Fibroblast of skin of left biceps (primary cell): ENCODE measurements around the gene SLC41A3.
"Not testable (repeated sequence)": the region's sequence is repeated elsewhere in the genome, so short reads cannot be mapped to it uniquely, and the experiment has no call there.

Experiments used
- DNase-seq, 2 experiments: peaks; one replicate each; pipeline ENCODE4 v3.0.0-alpha.2; 2013; ENCODE audit warnings: low read depth in 2 of 2

Gene SLC41A3

DNA sequence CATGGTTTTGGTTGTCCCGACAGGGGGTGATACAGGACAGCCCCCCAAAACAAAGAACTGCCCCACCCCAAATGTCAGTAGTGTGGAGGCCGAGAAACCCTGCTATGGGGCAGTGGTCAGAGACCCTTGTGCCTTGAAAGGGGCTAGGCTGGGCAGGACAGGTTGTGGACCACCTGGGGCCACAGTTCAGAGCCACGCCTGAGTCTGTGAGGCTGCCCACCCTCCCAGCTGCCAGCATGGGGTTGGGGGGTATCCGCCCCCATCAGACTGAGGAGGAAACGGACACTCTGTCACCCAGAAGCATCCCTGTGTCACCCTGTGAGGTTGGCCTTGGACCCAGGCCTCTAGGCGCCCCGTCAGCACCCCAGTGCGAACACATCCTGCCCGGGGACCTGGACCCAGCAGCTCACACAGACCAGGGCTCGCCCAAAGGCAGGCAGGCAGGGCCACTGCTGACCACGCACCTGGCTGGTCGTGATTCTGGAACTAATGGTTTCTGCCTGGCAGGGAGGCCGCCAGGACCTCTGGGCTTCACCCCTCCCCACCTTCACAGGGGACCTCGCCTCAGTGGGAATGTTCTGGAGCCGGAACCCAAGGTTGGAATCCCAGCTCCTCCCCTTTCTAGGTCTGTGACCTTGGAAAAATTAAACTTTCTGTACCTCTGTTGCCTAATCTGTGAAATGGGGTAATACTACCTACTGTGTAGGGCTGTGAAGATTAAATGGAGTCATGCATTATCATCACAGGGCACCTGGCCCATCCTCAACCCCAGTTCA is 1.4 kb downstream of the SLC41A3 start:
- no peak for DNase-seq

DNA sequence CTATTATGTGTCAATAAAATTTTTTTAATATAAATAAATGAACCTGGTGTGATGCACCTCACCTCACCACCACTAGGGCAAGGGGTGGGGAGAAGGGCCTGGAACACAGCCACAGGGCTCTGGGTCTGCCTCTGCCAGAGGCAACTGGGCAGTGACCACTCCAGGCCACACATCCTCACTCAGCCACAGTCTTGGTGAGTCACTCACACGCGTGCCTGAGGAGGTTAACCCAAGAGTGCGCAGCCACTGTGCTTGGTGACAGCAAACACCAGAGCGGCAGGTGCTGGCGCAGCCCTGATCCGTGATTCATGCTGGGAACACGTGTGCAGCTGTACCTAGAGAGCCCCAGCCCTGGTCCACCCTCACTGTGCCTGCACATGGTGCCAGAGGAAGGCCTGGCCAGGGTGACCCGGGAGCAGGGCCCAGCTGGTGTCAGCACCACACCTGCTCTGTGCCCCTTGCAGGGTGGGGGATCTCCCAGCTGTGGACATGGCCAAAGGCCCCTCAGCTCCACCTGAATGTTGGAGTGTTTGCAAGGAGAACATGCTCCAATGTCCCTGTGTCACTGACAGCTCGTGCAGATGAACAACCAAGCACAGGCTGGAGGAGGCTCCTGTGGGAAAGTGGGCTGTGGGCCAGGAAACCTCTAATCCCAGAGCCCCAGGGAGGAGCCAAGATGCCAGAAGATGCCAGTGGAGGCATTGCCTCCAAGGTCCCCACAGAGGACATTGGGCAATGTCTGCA is 2.1 kb downstream of the SLC41A3 start:
- DNase-seq = no peak

DNA sequence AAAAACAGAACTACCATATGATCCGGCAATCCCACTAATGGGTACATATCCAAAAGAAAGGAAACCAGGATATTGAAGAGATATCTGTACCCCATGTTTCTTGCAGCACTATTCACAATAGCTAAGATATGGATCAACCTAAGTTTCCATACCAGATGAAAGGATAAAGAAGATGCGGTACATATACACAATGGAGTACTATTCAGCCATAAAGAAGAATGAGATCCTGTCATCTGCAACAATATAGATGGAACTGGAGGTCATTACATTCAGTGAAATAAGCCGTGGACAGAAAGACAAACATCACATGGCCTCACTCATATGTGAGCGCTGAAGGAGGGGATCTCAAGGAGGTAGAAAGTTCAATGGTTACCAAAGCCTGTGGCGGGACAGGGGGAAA is 3.0 kb downstream of the SLC41A3 start:
- DNase-seq = no peak

DNA sequence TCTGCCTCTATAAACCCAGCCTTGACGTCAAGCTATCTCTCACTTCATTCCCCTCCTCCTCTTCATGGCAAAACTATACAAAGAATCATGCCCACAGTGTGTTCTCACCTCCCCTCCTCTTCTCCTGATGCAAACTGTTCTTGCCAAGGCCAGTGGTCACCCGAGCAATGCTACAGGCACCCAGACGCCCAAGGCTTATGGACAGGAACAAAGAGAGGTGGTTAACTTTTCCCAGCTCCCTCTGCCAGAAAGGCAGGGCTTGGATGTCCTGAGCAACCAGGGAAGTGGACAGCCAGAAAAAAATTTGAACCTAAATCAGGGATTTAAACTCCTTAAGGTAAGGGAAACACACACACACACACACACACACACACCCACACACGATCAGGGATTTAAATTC is 5.1 kb downstream of the SLC41A3 start:
- no peak for DNase-seq

DNA sequence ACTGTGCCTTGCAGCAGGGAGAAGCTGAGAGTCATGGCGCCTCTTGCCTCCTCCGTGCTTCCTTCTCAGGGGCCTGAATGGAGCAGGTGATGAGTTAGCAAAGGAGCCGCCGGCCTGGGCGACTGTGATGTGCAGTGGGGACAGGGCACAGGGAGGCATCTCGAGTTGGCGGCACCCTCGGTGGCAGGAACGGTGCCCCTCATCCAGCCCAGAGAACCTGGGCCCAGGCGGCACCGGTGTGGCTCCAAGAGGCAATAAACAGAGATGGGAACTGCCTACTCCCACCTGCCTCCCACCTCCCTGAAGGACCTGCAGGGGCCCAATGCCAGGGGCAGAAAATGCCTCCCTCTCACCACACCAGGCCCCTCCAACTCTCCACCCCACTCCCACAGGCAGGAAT is 6.2 kb downstream of the SLC41A3 start:
- no peak for DNase-seq

DNA sequence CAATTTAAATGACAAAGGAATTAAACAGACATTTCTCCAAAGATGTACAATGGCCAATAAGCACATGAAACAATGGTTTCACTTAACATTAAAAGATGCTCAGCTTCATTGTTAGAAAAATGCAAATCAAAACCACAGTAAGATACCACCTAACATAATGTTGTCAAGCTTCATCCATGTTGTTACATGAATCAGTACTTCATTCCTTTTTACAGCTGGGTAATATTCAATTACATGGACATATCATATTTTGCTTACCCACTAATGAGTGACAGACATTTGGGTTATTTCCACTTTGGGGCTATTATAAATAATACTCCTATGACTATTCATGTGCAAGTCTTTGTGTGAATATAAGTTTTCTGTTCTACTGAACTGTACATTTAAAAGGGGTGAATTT is 7.8 kb downstream of the SLC41A3 start:
- no peak for DNase-seq

DNA sequence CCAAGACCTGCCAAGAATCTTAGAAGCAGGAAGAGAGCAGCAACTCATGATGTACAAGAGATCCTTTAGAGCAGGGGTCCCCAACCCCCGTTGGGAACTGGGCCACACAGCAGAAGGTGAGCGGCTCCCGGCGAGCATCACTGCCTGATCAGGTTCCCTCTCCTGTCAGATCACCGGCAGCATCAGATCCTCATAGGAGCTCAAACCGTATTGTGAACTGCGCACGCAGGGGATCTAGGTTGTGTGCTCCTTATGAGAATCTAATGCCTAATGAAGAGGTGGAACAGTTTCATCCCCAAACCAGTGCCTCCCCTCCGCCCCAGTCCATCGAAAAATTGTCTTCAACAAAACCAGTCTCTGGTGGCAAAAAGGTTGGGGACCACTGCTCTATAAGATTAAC is 13.8 kb downstream of the SLC41A3 start:
- no peak for DNase-seq

DNA sequence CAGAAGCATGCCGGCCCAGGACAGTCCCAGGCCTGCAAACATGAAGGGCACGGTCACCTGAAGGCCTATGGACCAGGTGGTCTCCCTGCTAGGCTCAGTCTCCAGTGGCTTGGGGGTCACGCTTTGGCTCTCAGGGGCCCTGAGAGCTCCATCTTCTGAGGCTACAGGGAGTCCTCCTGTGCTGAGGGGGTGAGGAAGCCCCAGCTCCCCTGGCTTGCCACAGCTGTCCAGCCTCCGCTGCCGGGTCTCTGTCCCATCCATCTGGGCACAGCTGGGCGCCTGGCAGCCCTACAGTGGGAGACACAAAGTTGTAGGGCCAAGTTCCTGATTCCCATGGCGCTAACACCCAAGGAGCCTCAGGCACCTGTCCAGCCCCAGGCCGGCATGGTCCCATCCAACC is 16.0 kb downstream of the SLC41A3 start:
- no peak for DNase-seq

DNA sequence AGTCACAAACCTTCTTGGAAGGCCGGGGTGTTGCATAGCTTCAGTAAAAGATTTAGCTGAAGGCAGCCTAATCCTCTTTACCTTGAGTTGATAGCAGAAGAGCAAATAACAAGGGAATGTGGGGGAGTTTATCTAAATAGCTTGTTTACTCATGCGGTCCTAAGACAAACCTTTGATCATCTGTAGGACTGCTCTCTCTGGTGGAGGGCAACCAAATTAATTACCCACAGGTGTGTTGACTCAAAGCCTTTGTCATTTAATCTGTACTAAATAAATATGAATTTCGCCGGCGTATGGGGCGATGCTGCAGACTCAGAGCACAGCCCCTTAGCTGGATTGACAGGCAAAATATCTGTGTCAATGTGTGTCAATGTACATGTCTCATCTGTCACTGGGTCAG is 17.2 kb downstream of the SLC41A3 start:
- DNase-seq = not testable (repeated sequence)

DNA sequence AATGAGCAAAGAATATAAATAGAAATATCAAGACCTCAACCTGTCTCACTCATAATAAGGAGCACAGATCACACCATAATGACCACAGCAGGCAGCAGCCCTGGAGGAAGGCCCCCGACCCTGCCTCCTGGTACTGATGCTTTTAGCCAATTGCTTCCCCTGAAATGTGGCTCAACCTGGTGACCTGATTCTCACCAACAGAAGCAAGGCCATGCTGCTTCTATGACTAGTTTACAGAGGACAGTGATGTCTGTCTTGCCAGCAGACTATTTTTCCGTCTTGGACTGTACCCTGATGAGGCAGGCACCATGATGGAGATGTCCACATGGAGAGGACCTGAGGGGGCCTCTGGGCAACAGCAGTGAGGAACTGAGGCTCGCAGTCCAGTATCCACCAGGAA is 18.0 kb downstream of the SLC41A3 start:
- no peak for DNase-seq

DNA sequence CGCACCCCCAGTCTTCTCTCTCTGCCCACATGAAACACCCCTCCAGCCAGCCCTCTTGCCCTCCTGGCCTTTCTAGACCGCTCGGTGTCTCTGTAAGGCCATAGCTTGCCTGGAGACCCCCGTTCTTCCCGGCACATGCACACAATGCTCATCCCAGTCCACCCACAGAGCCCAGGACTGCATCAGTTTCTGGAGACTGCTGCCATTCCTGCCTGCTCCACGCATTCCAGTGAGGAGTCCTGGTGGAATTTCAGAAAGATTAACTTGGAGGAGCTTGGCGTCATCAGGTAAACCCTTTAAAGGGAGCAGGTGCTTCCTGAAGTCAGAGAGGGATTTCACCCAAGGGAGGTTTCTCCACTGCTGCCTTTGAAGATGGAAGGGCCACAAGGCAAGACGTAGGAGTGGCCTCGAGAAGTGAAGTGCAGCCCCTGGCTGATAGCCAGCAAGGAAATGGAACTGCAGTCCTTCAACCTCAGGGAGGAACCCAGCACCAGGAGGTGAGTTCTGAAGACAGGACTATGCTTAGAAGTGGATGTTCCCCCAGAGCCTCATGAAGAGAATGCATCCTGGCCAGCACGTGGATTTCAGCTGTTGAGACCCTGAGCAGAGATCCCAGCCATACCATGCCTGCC is 19.2 kb downstream of the SLC41A3 start:
- DNase-seq = no peak

DNA sequence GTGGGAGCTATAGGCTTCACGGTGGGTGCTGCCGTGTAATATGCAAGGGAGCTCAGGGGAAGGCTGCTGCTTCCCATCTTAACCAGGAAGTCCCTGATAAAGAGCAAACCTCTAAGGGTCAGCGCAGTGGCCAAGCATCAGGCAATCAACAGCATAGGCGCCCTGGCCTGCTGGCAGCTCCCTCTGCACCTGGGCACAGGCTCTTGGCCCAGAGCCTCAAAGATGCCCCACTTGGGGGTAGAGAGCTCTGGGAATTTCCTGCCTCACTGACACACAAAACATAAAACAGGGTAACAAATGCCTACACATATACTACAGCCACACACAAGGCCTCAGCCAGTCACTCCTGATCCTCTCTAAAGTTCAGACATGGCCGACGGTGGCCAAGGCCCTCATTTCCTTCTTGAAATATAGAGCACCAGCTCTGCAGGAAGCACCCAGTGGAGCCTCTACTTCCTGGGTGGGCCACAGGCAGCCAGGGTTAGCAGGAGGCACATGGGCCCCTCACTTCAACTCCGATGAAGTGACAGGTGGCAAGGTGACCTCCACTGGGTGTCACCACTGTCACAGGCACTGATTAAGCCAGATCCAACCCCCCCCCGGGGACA is 20.5 kb downstream of the SLC41A3 start:
- DNase-seq = no peak

DNA sequence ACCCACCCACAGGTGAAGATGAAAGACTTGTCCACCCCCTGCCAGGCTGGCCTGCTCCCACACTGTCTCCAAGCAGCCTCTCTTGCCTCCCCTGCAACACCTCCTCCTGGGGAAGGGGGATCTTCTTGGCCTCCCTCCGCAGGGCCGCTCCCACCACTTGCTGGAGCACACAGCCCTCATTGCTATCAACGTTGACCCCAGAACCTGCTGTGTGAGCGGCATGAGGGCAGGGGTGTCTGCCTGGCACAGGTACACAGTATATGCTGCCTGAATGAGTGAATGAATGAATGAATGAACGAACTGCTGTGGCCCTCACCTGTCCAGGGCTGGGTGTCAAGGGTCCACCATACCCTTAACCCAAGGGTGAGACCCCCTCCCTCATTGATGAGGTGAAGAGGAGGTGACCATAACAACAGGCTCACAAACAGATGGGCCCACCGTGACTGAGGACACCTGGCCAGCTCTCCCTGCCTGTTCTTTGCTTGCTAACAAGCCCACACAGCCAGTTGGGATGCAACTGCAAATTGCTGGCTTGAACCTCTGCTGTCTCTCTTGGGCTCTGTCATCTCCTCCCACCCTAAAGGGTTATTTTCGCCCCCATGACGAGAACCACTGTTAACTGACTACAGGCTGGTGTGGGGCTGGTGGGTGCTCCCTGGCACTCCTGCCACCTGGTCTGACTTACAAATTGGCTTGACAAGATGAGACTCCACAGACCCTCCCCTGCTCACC is 22.5 kb downstream of the SLC41A3 start:
- no peak for DNase-seq

DNA sequence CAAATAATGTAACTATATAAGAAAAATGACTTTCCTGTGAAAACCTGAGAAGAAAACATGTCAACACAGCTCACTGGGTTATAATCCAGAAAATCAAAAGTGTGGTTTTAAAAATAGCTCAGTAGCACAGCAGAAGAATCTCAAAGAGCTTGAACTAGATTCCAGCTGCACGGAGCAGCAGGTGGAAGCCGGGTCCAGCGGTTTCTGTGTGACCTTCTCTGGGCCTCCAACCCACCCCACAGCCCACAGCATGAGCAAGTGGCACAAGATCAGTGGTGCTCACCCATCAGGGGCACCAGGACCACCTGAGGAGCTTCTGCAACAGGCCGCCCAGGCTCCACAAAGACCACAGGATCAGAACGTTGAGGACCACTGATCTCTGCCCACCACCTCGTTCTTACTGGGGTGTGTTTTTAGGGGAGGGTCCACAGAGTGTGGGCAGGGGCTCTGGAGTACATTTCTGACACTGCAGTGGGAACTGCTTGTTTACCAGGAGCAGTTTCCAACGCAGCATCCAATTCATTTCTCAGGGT is 23.2 kb downstream of the SLC41A3 start:
- no peak for DNase-seq

DNA sequence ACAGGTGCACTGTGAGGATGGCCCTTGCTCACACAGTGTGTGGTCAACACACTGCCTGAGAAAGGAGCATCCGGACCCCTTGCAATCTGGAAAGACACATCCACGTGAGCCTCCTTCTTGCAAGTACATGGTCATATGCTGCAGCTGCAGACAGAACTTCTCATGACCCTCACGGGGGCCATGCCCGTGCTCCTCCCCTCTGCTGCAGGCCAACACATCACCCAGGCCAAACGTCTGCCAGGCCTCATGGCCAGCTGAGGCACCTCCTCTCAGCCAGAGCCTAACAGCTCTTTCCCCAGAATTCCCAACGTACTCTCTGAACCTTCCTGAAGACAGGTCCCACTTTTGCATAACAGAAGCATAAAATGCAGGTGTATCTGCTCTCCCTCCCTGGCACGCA is 25.3 kb downstream of the SLC41A3 start:
- no peak for DNase-seq

DNA sequence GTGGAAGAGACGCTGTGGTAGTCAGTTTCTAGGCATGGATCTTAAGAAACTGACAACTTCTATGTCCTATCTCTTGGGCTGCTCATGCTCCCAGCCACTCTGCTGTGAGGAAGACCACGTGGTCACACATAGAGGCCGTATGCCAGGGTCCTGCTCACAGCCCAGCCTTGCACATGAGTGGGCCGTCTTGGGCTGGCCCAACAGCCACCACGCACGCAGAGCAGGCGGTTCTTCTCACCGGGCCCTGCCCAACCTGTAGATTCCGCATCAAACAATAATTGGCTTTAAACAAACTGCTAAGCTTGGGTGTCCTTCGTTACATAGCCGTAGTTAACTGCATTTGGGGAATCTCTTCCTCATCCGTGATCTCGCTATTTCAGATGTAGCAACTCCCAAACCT is 26.0 kb downstream of the SLC41A3 start:
- no peak for DNase-seq

DNA sequence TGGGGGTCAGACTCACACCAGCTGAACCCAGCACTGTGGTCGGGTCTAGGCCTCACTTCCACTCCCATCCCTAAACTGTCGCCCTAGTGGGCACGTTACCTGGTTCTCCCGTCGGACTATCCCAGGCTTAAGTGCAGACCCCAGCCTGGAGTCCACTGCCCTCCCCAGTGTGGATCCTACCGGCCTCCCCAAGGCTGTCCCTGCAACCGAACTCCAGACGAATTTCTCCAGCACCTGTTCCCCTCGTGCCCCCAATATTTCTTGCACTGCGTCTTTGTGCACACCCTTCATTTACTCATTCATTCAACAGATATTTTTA is 26.5 kb downstream of the SLC41A3 start:
- DNase-seq = no peak

DNA sequence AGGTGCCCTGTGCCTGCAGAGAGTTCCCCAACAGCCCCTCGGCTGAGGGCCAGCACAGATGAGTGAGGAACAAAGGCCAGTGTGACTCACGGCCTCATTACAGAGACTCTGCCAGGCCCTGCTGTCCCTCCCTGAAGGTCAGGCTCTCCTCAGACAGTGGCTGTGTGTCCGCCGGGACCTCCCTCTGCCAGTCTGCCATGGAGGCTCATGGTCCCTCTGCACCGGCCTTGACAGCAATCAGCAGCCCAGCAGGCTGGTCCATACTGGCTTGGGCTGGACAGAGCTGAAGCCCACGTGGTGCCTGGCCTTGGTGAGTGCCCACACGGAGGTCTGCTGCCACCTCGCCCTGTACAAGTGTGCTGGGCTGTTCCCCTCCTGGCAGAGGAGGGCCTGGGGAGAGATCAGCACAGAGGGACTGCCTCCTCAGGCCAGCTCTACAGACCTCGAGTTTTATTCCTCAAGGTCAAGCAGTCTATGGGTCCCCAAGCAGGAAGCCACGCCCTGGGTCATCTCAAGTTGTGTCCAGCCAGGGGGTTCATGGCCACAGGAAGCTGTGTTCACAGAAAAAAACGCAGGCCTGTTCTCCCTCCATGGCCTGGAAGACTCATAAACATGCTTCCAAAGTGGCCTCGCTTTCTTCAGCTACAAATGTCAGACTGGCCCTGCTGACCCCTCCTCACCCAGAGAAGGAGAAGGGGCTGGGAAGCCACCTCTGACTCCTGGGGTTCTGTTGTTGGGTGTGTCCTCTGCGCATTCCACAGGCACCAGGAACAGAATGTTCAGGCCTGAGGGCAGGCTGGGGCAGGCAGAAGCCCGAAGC is 27.0 kb downstream of the SLC41A3 start:
- no peak for DNase-seq

DNA sequence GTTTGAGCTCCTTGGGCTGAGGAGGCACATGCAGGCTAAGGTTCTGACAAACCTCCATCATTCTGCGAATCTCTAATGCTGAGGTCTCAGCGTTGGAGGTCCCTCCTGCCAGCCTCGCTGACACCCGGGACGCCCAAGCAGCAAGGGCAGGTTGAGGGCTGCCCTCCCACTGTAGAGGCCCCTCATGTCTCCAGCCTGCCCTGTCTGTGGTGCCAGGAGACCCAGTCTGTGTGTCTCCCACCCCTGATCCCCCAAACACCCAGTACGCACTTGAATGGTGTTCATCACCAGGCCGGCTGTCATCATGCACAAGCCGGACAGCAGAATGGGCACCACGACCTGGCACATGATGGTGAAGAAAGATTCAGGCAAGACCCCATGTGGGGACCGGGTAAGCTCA is 27.8 kb downstream of the SLC41A3 start:
- DNase-seq = no peak

DNA sequence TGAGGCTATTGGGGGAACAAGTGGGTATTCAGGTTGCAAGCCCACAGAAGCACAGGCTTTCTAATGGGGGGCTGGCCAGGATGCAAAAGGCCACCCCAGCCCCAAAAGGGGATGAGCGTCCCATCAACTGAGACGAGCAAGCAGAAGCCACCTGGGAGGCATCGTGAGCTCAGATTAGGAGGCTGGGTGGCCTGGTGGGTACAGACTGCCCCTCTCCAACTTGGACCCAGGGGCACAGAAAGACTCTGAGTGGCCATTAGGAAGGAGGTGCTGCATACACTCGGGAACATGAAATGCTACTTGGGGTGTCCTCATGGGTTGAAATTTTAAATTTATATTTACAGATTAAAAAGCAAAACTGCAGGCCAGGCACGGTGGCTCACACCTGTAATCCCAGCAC is 29.1 kb downstream of the SLC41A3 start:
- DNase-seq = no peak
